Kidney (tissue), 14 donors: ENCODE measurements around the gene HPRT1. TPM values are rescaled to one million over a fixed set of nuclear protein-coding genes. Genes with fewer than 3 reads are reported as not detected.
A peak's percentile ranks its signal among the peaks of the same experiment; 100 is the strongest.

Source experiments
- DNase-seq, 5 donors: peaks; one replicate each; pipeline ENCODE4 v3.0.0-alpha.2; 2013 to 2020
- FAIRE-seq: peaks from 2 replicates; lab custom pipeline; 2012; peaks lifted over from hg19 to GRCh38; lab: Jason Lieb, UNC
- H3K27ac ChIP-seq, 2 donors: one replicate each; pipeline ENCODE4 v1.7.0; 2013; ENCODE audit warnings: low read depth in 2 of 2, low read length in 2 of 2, inconsistent platforms in 1 of 2
- H3K27me3 ChIP-seq: one replicate; pipeline ENCODE4 v1.7.1; 2013; ENCODE audit warnings: low read length, inconsistent platforms; ENCODE audit not compliant: control insufficient read depth, insufficient read depth
- H3K36me3 ChIP-seq, 3 donors: one replicate each; pipeline versions ENCODE4 v1.7.0 to v1.7.1; 2013; ENCODE audit warnings: low read length in 3 of 3, control low read depth in 1 of 3, inconsistent platforms in 1 of 3; ENCODE audit not compliant: insufficient read depth in 3 of 3, control insufficient read depth in 2 of 3
- H3K4me1 ChIP-seq, 3 donors: one replicate each; pipeline versions ENCODE4 v1.7.0 to v1.7.1; 2013; ENCODE audit warnings: low read length in 3 of 3, inconsistent platforms in 1 of 3, low read depth in 1 of 3; ENCODE audit not compliant: control insufficient read depth in 2 of 3, insufficient read depth in 2 of 3
- H3K4me3 ChIP-seq, 3 donors: one replicate each; pipeline versions ENCODE4 v1.7.0 to v1.8.1; 2013; ENCODE audit warnings: low read length in 3 of 3, control low read depth in 1 of 3, inconsistent platforms in 1 of 3
- H3K9ac ChIP-seq, 3 donors: one replicate each; pipeline versions ENCODE4 v1.7.0 to v1.7.1; 2013; ENCODE audit warnings: low read length in 3 of 3, control low read depth in 1 of 3, inconsistent platforms in 1 of 3
- H3K9me3 ChIP-seq, 3 donors: one replicate each; pipeline versions ENCODE4 v1.7.0 to v1.7.1; 2013; ENCODE audit warnings: low read length in 3 of 3, control low read depth in 1 of 3, inconsistent platforms in 1 of 3; ENCODE audit not compliant: control insufficient read depth in 2 of 3, insufficient read depth in 1 of 3
- intact Hi-C: fragments of 100-400 bp; cut with DNase I; formaldehyde crosslinking; loops from one replicate; pipeline ENCODE4 v1.11.1; 2022
- polyA plus RNA-seq: library from polyadenylated mRNA; stranded (reverse); fragments of 350-450 nt; fragmentation: Illumina TruSeq; extraction: RNeasy Lipid Tissue Mini Kit (QIAGEN cat#74804); gene quantifications from one replicate; pipeline ENCODE4 v1.2.3, GENCODE V29; 2014; ENCODE audit warnings: low read depth, low replicate concordance; ENCODE audit not compliant: insufficient read depth
- total RNA-seq: library from RNA; stranded (reverse); fragmentation: NEBNext Ultra II Directional; extraction: Animal tissue kit (Norgen Biotek cat#: 25700); gene quantifications from one replicate; pipeline ENCODE4 v1.2.1, GENCODE V29; 2021
- TF ChIP-seq, protein P1 (sequence below): IDR thresholded peaks from 3 replicates; pipeline ENCODE4 v1.5.1; 2012; ENCODE audit warnings: mild to moderate bottlenecking, moderate library complexity, borderline replicate concordance; ENCODE audit not compliant: insufficient read depth; ENCODE audit errors: extremely low read depth
- donor health status: control.
- donor health status: control.
- donor health status: control.
- donor health status: control.
- donor health status: control.
- donor health status: DM: yes; HTN: yes; CAD: no.
- donor health status: Normal renal cell carcinoma (clear cell type).

The HPRT1 gene
- total and polyA plus RNA-seq, 2 donors from 2014 or later = 57.8 to 75.0 TPM

GRCh38 chrX:134544513-134545151, 84.7 kb downstream of the HPRT1 start:
- FAIRE-seq (no peak), DNase-seq (peak; percentile 59 to 90 (median 76))
- H3K27ac ChIP-seq = peak overlapping the region; percentile 60 to 63
- TF ChIP-seq, protein P1, sequence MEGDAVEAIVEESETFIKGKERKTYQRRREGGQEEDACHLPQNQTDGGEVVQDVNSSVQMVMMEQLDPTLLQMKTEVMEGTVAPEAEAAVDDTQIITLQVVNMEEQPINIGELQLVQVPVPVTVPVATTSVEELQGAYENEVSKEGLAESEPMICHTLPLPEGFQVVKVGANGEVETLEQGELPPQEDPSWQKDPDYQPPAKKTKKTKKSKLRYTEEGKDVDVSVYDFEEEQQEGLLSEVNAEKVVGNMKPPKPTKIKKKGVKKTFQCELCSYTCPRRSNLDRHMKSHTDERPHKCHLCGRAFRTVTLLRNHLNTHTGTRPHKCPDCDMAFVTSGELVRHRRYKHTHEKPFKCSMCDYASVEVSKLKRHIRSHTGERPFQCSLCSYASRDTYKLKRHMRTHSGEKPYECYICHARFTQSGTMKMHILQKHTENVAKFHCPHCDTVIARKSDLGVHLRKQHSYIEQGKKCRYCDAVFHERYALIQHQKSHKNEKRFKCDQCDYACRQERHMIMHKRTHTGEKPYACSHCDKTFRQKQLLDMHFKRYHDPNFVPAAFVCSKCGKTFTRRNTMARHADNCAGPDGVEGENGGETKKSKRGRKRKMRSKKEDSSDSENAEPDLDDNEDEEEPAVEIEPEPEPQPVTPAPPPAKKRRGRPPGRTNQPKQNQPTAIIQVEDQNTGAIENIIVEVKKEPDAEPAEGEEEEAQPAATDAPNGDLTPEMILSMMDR = no peak
- H3K9ac ChIP-seq = peak overlapping the region in 1 of 3 donors; percentile 19
- H3K27me3 ChIP-seq = peaks cover 3% of the 10 kb centered on the region
- H3K36me3 ChIP-seq = no peaks in the 10 kb centered on the region
- H3K9me3 ChIP-seq = no peaks in the 10 kb centered on the region
- peak overlapping the region in 2 of 3 donors; percentile 20 to 21 for H3K4me3 ChIP-seq
- H3K4me1 ChIP-seq = peaks cover 0 to 3% (median 2%) of the 10 kb centered on the region in 3 donors
- intact Hi-C loops = no loop called here

DNA sequence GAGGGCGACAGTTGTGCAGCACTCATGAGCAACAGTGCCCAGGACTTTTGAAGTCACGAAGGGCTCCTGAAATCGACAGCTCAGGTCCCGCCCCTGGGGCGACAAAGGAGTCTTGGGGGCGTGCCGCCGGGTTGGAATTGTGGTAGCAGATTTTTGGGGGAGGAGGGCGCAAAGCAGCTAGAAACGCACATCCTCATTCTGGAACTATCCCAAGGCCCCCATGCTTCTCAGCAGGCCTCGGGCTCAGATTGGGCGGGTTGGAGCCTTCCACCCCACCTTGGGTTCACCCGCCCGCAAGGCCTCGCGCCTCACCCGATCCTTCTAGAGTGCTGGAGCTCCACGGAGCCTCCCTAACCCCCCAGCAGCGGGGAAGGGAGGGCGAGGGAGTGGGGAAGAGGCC, 85.5 kb downstream of the HPRT1 start:
- H3K36me3 ChIP-seq = no peaks in the 10 kb centered on the region
- H3K27ac ChIP-seq = peak overlapping the region in 1 of 2 donors; percentile 32
- no peak for FAIRE-seq
- H3K9ac ChIP-seq = no peak overlapping the region
- peaks cover 3% of the 10 kb centered on the region for H3K27me3 ChIP-seq
- peak overlapping the region in 1 of 3 donors; percentile 20 for H3K4me3 ChIP-seq
- H3K4me1 ChIP-seq = peaks cover 0 to 3% (median 2%) of the 10 kb centered on the region in 3 donors
- TF ChIP-seq, protein P1 = no peak
- DNase-seq = peak in 1 of 5 donors; percentile 67
- H3K9me3 ChIP-seq = no peaks in the 10 kb centered on the region
- intact Hi-C loops = no loop called here

DNA sequence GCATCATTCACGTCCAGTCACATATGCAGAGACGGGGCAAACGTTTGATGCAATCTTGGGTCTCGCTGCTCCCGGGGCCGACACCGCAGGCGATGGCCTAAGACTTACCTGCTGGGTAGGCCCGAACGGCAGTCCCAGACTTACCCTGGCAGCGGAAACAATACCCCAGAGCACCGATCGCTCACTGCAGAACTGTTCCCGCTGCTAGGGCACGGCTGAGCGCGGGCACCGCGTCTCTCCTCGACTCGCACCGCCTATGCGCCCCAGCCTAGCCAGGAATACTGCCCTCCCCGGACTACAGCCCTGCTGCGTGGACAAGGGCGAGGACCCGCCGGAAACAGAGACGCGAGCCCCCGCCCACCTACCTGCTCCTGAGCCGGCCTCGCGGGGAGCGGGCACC, 86.2 kb downstream of the HPRT1 start:
- Histone ChIP-seq H3K27ac (no peak overlapping the region), H3K27me3 (no peaks in the 10 kb centered on the region)

More for the DNA sequence above, 86.2 kb downstream of the HPRT1 start:
- H3K4me3 ChIP-seq = peak overlapping the region in 1 of 3 donors; percentile 81
- H3K9ac ChIP-seq = no peak overlapping the region
- no peaks in the 10 kb centered on the region for H3K9me3 ChIP-seq
- peak in 1 of 5 donors; percentile 70 for DNase-seq
- H3K4me1 ChIP-seq = peaks cover 0 to 3% (median 2%) of the 10 kb centered on the region in 3 donors
- H3K36me3 ChIP-seq = no peaks in the 10 kb centered on the region
- no peak for FAIRE-seq
- intact Hi-C loops = no loop called here
- TF ChIP-seq, protein P1 = no peak
